PFSK-1 (cell line): ENCODE data around the gene C10orf143.

Experiments used
- FOXP2 ChIP-seq: optimal IDR thresholded peaks from 2 replicates; pipeline ENCODE3; 2011; ENCODE audit warnings: borderline replicate concordance, control low read depth, inconsistent platforms; ENCODE audit not compliant: insufficient read depth; ENCODE audit errors: extremely low read length, extremely low read depth
- POLR2AphosphoS5 ChIP-seq: IDR thresholded peaks from 2 replicates; pipeline ENCODE4 v1.6.1; 2012; ENCODE audit warnings: low read depth, mild to moderate bottlenecking, control low read depth, low read length, moderate library complexity
- SIN3A ChIP-seq: IDR thresholded peaks from 2 replicates; pipeline ENCODE4 v1.6.1; 2012; ENCODE audit warnings: mild to moderate bottlenecking, low read length, moderate library complexity, borderline replicate concordance; ENCODE audit not compliant: insufficient read depth
- TAF1 ChIP-seq: IDR thresholded peaks from 2 replicates; pipeline ENCODE4 v1.6.1; 2012; ENCODE audit warnings: low read length, control low read depth, borderline replicate concordance; ENCODE audit not compliant: insufficient read depth
- TF ChIP-seq, protein P1 (sequence below), 2 experiments: IDR thresholded peaks; 2 replicates each; pipeline versions ENCODE4 v1.6.1 to v1.8.0; 2011 to 2012; ENCODE audit warnings: low read depth in 2 of 2, low read length in 2 of 2, control low read depth in 1 of 2, inconsistent platforms in 1 of 2, mild to moderate bottlenecking in 1 of 2, moderate library complexity in 1 of 2; ENCODE audit not compliant: insufficient read depth in 1 of 2

Gene C10orf143

DNA sequence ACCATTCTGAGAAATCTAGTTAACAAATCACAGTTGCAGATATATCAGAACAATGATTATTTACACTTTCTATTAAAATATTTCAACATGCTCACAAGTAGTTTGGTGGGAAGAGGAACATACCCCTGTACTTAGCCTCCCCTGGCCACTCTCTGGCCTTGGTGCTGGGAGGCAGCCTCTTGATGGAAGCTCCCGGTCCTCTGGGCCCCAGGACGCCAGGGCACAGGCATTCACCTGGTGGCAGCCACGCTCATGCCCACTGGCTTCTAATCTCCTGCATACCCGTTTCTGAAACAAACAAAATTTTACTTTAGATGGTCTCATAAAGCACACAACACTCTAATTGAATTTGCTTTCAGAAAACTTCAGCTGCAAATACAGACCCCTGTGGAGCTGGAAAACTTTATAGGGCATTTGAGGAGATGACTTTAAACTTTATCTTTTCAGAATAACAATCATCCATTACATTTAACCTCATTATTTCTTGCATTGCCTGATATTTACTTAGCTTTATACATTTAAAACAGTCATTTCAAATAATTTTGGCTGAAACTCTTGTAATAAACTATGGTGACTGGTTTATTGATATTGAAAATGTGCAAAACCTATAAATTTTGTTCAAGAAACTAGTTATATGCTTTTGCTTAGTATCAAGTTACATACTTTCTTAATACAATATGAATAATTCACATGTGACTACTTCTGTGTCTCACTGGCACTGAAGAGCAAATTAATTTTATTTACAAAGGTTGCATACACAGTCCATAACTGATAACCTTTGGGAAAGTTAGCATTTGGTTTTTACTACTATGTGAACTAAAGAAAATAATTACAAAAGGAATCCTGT, 30.8 kb downstream of the C10orf143 start:
- no peak for TF ChIP-seq SIN3A

DNA sequence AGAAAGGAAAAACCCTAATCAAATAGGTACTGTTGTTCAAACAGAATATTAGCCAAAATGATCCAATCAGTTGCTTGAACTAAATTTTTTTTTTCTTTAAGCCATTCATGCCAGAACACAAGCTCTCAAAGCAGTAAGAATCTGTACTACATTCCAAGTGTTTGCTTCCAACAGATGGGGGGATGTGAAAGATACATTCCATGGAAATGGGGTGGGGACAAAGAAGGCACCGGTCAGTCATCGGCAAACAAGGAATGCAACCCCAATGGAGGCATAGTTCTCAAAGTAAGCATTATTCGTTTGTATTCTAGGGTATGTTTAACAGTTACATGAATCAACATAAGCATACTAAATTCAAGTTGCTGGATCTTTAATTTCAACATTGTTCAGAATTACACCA, 32.5 kb downstream of the C10orf143 start:
- TF ChIP-seq TAF1 (no peak), SIN3A (no peak), FOXP2 (no peak), POLR2AphosphoS5 (no peak)
- TF ChIP-seq, protein P1, sequence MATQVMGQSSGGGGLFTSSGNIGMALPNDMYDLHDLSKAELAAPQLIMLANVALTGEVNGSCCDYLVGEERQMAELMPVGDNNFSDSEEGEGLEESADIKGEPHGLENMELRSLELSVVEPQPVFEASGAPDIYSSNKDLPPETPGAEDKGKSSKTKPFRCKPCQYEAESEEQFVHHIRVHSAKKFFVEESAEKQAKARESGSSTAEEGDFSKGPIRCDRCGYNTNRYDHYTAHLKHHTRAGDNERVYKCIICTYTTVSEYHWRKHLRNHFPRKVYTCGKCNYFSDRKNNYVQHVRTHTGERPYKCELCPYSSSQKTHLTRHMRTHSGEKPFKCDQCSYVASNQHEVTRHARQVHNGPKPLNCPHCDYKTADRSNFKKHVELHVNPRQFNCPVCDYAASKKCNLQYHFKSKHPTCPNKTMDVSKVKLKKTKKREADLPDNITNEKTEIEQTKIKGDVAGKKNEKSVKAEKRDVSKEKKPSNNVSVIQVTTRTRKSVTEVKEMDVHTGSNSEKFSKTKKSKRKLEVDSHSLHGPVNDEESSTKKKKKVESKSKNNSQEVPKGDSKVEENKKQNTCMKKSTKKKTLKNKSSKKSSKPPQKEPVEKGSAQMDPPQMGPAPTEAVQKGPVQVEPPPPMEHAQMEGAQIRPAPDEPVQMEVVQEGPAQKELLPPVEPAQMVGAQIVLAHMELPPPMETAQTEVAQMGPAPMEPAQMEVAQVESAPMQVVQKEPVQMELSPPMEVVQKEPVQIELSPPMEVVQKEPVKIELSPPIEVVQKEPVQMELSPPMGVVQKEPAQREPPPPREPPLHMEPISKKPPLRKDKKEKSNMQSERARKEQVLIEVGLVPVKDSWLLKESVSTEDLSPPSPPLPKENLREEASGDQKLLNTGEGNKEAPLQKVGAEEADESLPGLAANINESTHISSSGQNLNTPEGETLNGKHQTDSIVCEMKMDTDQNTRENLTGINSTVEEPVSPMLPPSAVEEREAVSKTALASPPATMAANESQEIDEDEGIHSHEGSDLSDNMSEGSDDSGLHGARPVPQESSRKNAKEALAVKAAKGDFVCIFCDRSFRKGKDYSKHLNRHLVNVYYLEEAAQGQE (IDR thresholded peaks at IDR 0.05; ENCODE audit: insufficient read depth in 1 of 2, low read depth in 2 of 2, low read length in 2 of 2), result no peak

DNA sequence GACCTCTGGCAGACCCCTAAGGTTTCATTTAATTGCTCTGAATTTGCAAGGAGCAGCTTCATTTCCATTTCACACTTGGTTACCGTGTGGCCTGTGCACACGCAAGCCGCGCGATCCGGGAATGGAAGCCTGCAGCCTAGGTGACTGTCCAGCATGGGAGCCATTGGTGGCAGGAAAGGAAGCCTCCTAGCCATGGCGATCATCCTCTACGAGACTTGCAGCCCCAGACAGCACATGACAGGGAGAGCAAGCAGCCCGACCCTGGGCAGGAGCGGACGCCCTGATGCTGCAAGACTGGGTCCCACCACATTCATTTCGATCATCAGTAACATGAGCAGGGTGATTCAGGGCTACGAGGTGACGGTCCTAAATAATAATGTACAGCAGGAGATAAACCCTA, 33.9 kb downstream of the C10orf143 start:
- TF ChIP-seq TAF1 (no peak), FOXP2 (no peak), POLR2AphosphoS5 (no peak), SIN3A (no peak)
- TF ChIP-seq, protein P1 (IDR thresholded peaks at IDR 0.05; ENCODE audit: insufficient read depth in 1 of 2, low read depth in 2 of 2, low read length in 2 of 2), result no peak

DNA sequence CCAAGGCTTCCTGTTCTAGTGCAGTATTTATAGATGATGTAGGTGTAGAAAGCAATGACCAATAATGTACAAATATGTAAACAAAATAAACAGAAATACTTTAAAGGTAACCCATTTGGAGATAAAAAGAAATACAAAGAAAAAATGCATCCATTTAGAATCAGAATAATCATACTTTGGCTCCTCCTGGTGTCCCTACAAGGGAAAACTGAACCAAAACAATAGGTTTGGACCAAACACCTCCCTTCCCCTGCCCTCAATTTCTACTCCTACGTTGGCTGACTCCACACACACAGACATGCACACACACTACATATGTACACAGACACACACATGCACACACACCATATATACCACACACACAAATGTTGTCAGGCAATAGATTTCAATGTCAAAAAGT, 36.0 kb downstream of the C10orf143 start:
- TF ChIP-seq POLR2AphosphoS5 (no peak), SIN3A (no peak), FOXP2 (no peak), TAF1 (no peak)
- TF ChIP-seq, protein P1 (IDR thresholded peaks at IDR 0.05; ENCODE audit: insufficient read depth in 1 of 2, low read depth in 2 of 2, low read length in 2 of 2), result no peak

DNA sequence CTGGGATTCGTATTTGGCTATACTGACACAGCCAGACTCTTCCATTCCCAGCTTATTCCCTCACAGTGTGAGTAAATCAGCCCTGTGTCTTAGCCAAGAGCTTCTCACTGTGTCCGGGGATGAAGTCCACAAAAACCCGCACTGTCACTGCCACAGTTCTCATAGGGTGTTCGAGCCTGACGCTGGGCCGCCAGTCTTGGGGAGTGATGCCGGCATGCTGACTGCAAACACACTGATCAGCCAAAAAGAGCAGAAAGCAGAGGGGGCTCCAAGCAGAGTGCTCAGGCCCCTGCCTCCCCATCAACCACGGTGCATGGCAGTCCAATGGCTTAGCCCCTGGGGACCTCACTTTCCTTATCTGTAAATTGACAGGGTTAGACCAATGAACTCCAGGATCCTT, 36.7 kb downstream of the C10orf143 start:
- TF ChIP-seq SIN3A, result no peak
- TF ChIP-seq FOXP2, result no peak
- TF ChIP-seq, protein P1 (IDR thresholded peaks at IDR 0.05; ENCODE audit: insufficient read depth in 1 of 2, low read depth in 2 of 2, low read length in 2 of 2), result no peak
- TF ChIP-seq POLR2AphosphoS5, result no peak
- TF ChIP-seq TAF1, result no peak
